ENCODE data around the gene PDZRN3. TPM values are rescaled to one million over a fixed set of nuclear protein-coding genes. Genes with fewer than 3 reads are reported as not detected.

PDZRN3 gene
- total RNA-seq, 1 experiment from 2014 or later = 0.24 TPM

- Histone ChIP-seq H3K4me3 (ENCODE audit: low read depth, low read length, poor library complexity, severe bottlenecking) (no peak overlapping the region), H3K4me1 (ENCODE audit: insufficient read depth, low read length, poor library complexity, severe bottlenecking) (no peaks in the 10 kb centered on the region), H3K27ac (ENCODE audit: low read depth, low read length, poor library complexity, severe bottlenecking) (no peak overlapping the region), H3K36me3 (ENCODE audit: insufficient read depth, low read length, poor library complexity, severe bottlenecking) (no peaks in the 10 kb centered on the region), H3K27me3 (replicated peaks; ENCODE audit: insufficient read depth, low read depth, low read length, poor library complexity) (no peaks in the 10 kb centered on the region), H3K9me3 (ENCODE audit: low read depth, low read length, poor library complexity, severe bottlenecking) (no peaks in the 10 kb centered on the region)
- ChIA-PET CTCF (no interaction called here), POLR2A (ENCODE audit: low non-redundant PET) (no interaction called here)
- TF ChIP-seq EZH2 (IDR thresholded peaks at IDR 0.05; ENCODE audit: borderline replicate concordance, low read depth, low read length, poor library complexity, severe bottlenecking) = no peak
- TF ChIP-seq CTCF (conservative IDR thresholded peaks at IDR 0.05; ENCODE audit: low read depth, low read length) = no peak
- intact Hi-C loops (cut with micrococcal nuclease; ENCODE audit: unreplicated experiment) = no loop called here
- no TSS peak for BruUV-seq (replicated peaks)
- no peak for DNase-seq (ENCODE audit: low spot score)
These were observed 292.2 kb downstream of the PDZRN3 start for GRCh38 chr3:73332558-73332957.

Measured in A673 (cell line).